Neural cell (in vitro differentiated cells): ENCODE data around the gene ASB6. TPM values are rescaled to one million over a fixed set of nuclear protein-coding genes. Genes with fewer than 3 reads are reported as not detected.

Experiments
- H2AFZ ChIP-seq: fragments of 200-600, 300-800 bp; sonication (generic), shearing (Covaris generic); 2 replicates; pipeline ENCODE4 v1.6.0; 2014; ENCODE audit warnings: low read depth, mild to moderate bottlenecking, antibody characterized with exemption, low read length, moderate library complexity
- H3F3A ChIP-seq: fragments of 200-600 bp; shearing (Covaris generic); 2 replicates; pipeline ENCODE4 v1.6.1; 2016; ENCODE audit warnings: mild to moderate bottlenecking, moderate library complexity, mixed read lengths, antibody characterized with exemption, low read length; ENCODE audit not compliant: insufficient read depth, poor library complexity, severe bottlenecking
- H3K27ac ChIP-seq: fragments of 200-600, 300-800 bp; sonication (generic), shearing (Covaris generic); 2 replicates; pipeline ENCODE4 v1.5.1; 2014; ENCODE audit warnings: mild to moderate bottlenecking, low read length, moderate library complexity
- H3K27me3 ChIP-seq: fragments of 300-800, 200-600 bp; sonication (generic), shearing (Covaris generic); 2 replicates; pipeline ENCODE4 v1.6.0; 2014; ENCODE audit warnings: mild to moderate bottlenecking, low read depth, low read length, moderate library complexity; ENCODE audit not compliant: insufficient read depth
- H3K36me3 ChIP-seq: fragments of 300-800, 200-600 bp; sonication (generic), shearing (Covaris generic); 2 replicates; pipeline ENCODE4 v1.5.1; 2014; ENCODE audit warnings: mild to moderate bottlenecking, antibody characterized with exemption, low read length, moderate library complexity; ENCODE audit not compliant: insufficient read depth
- H3K4me2 ChIP-seq: fragments of 300-800, 200-600 bp; sonication (generic), shearing (Covaris generic); 2 replicates; pipeline ENCODE4 v1.6.0; 2014; ENCODE audit warnings: mild to moderate bottlenecking, low read length
- H3K4me3 ChIP-seq: fragments of 300-800, 200-600 bp; sonication (generic), shearing (Covaris generic); 2 replicates; pipeline ENCODE4 v1.5.1; 2014; ENCODE audit warnings: mild to moderate bottlenecking, low read length, moderate library complexity
- H3K79me2 ChIP-seq: fragments of 200-600 bp; shearing (Covaris generic); replicated peaks from 2 replicates; pipeline ENCODE4 v1.6.0; 2014; ENCODE audit warnings: mild to moderate bottlenecking, low read length, moderate library complexity; ENCODE audit not compliant: insufficient read depth
- H3K9ac ChIP-seq: fragments of 300-800, 200-600 bp; sonication (generic), shearing (Covaris generic); 2 replicates; pipeline ENCODE4 v1.6.1; 2016; ENCODE audit warnings: mild to moderate bottlenecking, low read length, mixed read lengths
- H3K9me2 ChIP-seq: fragments of 200-600 bp; shearing (Covaris generic); 2 replicates; pipeline ENCODE4 v1.6.1; 2016; ENCODE audit warnings: mild to moderate bottlenecking, low read length, mixed read lengths; ENCODE audit not compliant: insufficient read depth
- H3K9me3 ChIP-seq: fragments of 200-600, 300-800 bp; sonication (generic), shearing (Covaris generic); 2 replicates; pipeline ENCODE4 v1.6.1; 2016; ENCODE audit warnings: mild to moderate bottlenecking, mixed run types, low read length, moderate library complexity, mixed read lengths
- H4K20me1 ChIP-seq: fragments of 200-600 bp; shearing (Covaris generic); 2 replicates; pipeline ENCODE4 v1.6.1; 2016; ENCODE audit warnings: mild to moderate bottlenecking, mixed run types; ENCODE audit not compliant: insufficient read depth
- EP300 ChIP-seq: fragments of 450-650 bp; conservative IDR thresholded peaks from 2 replicates; pipeline ENCODE4 v1.6.1; 2014; ENCODE audit warnings: antibody characterized with exemption, mild to moderate bottlenecking, moderate library complexity; ENCODE audit not compliant: poor library complexity, severe bottlenecking
- EZH2 ChIP-seq: fragments of 200-600, 300-800 bp; shearing (Covaris generic), sonication (generic); IDR thresholded peaks from 2 replicates; pipeline ENCODE4 v1.6.1; 2014; ENCODE audit warnings: antibody characterized with exemption, low read length, borderline replicate concordance, mild to moderate bottlenecking; ENCODE audit not compliant: insufficient read depth, poor library complexity, severe bottlenecking
- MXI1 ChIP-seq: fragments of 450-650 bp; conservative IDR thresholded peaks from 2 replicates; pipeline ENCODE4 v1.6.1; 2014; ENCODE audit warnings: antibody characterized with exemption, mild to moderate bottlenecking; ENCODE audit not compliant: poor library complexity, severe bottlenecking
- POLR2AphosphoS5 ChIP-seq: IDR thresholded peaks from 2 replicates; pipeline ENCODE4 v1.6.1; 2012
- RAD21 ChIP-seq: fragments of 450-650 bp; conservative IDR thresholded peaks from 2 replicates; pipeline ENCODE4 v1.6.1; 2014; ENCODE audit warnings: antibody characterized with exemption, mild to moderate bottlenecking, moderate library complexity
- SMC3 ChIP-seq: fragments of 450-650 bp; conservative IDR thresholded peaks from 2 replicates; pipeline ENCODE4 v1.6.1; 2014; ENCODE audit warnings: antibody characterized with exemption, mild to moderate bottlenecking, moderate library complexity; ENCODE audit not compliant: poor library complexity
- TAF1 ChIP-seq: IDR thresholded peaks from 2 replicates; pipeline ENCODE4 v1.6.1; 2012; ENCODE audit warnings: low read depth
- polyA plus RNA-seq: library from polyadenylated mRNA; depleted of rRNA; stranded (reverse); fragments of >200 nt; gene quantifications from 2 replicates; pipeline ENCODE4 v1.2.3, GENCODE V29; 2014
- TF ChIP-seq, protein P1 (sequence below): fragments of 450-650 bp; IDR thresholded peaks from 2 replicates; pipeline ENCODE4 v1.5.1; 2014; ENCODE audit warnings: antibody characterized with exemption, mild to moderate bottlenecking, moderate library complexity; ENCODE audit not compliant: poor library complexity, severe bottlenecking
- TF ChIP-seq, protein P2 (sequence below): IDR thresholded peaks from 2 replicates; pipeline ENCODE4 v1.6.1; 2012; ENCODE audit warnings: borderline replicate concordance

ASB6 gene
- polyA plus RNA-seq, 1 donor from 2014 or later = 18.4 TPM

DNA sequence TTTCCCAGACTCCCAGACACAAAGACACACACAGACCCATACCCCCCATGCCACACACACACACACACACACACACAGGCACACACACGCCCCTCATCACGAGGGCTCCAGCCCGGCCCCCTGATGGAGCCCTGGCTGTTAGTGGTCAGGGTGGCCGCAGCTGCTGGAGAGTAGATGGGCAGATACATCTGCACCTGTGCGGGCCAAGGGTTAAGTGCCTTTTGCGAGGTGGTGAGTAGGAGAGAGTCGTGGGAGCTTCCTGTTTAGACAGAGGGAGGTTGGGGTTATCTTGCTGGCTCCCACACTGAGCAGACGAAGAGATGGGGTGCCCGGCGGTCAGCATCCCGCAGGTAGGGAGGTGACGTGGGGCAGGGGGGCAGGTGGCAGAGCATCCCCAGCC, 31.7 kb upstream of the ASB6 start:
- no peaks in the 10 kb centered on the region for H3K9me2 ChIP-seq
- no peaks in the 10 kb centered on the region for H4K20me1 ChIP-seq
- H2AFZ ChIP-seq = no peak overlapping the region
- no peaks in the 10 kb centered on the region for H3K27me3 ChIP-seq
- no peak overlapping the region for H3K27ac ChIP-seq
- H3K4me3 ChIP-seq = no peak overlapping the region
- TF ChIP-seq TAF1 (no peak), EZH2 (no peak), POLR2AphosphoS5 (no peak), RAD21 (no peak), EP300 (no peak), MXI1 (no peak), SMC3 (no peak)
- TF ChIP-seq, protein P1, sequence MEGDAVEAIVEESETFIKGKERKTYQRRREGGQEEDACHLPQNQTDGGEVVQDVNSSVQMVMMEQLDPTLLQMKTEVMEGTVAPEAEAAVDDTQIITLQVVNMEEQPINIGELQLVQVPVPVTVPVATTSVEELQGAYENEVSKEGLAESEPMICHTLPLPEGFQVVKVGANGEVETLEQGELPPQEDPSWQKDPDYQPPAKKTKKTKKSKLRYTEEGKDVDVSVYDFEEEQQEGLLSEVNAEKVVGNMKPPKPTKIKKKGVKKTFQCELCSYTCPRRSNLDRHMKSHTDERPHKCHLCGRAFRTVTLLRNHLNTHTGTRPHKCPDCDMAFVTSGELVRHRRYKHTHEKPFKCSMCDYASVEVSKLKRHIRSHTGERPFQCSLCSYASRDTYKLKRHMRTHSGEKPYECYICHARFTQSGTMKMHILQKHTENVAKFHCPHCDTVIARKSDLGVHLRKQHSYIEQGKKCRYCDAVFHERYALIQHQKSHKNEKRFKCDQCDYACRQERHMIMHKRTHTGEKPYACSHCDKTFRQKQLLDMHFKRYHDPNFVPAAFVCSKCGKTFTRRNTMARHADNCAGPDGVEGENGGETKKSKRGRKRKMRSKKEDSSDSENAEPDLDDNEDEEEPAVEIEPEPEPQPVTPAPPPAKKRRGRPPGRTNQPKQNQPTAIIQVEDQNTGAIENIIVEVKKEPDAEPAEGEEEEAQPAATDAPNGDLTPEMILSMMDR = no peak
- TF ChIP-seq, protein P2, sequence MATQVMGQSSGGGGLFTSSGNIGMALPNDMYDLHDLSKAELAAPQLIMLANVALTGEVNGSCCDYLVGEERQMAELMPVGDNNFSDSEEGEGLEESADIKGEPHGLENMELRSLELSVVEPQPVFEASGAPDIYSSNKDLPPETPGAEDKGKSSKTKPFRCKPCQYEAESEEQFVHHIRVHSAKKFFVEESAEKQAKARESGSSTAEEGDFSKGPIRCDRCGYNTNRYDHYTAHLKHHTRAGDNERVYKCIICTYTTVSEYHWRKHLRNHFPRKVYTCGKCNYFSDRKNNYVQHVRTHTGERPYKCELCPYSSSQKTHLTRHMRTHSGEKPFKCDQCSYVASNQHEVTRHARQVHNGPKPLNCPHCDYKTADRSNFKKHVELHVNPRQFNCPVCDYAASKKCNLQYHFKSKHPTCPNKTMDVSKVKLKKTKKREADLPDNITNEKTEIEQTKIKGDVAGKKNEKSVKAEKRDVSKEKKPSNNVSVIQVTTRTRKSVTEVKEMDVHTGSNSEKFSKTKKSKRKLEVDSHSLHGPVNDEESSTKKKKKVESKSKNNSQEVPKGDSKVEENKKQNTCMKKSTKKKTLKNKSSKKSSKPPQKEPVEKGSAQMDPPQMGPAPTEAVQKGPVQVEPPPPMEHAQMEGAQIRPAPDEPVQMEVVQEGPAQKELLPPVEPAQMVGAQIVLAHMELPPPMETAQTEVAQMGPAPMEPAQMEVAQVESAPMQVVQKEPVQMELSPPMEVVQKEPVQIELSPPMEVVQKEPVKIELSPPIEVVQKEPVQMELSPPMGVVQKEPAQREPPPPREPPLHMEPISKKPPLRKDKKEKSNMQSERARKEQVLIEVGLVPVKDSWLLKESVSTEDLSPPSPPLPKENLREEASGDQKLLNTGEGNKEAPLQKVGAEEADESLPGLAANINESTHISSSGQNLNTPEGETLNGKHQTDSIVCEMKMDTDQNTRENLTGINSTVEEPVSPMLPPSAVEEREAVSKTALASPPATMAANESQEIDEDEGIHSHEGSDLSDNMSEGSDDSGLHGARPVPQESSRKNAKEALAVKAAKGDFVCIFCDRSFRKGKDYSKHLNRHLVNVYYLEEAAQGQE = no peak
- no peaks in the 10 kb centered on the region for H3K36me3 ChIP-seq
- H3K79me2 ChIP-seq = no peaks in the 10 kb centered on the region
- no peaks in the 10 kb centered on the region for H3F3A ChIP-seq
- H3K9me3 ChIP-seq = no peaks in the 10 kb centered on the region
- H3K9ac ChIP-seq = no peak overlapping the region
- H3K4me2 ChIP-seq = no peak overlapping the region

DNA sequence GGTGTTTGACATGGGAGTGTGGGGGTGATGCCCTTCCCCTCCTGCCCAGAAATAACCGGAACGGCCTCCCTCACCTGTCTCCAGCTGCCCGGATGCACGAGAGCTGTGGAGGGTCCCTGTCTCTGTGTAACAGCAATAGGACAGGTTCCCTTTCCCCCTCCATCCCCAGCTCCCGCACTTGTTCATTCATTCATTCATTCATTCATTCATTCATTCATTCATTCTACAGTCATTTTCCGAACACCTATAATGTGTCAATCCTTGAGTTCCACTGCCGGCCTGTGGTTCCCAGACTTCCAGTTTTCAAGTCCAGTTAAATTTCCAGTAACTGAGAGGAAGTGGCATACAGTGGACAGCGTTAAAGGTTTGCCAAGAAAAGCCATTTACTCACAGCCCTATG, 30.8 kb upstream of the ASB6 start:
- Histone ChIP-seq H3K9me2 (no peaks in the 10 kb centered on the region), H3K79me2 (no peaks in the 10 kb centered on the region), H3K4me3 (no peak overlapping the region), H3K9ac (no peak overlapping the region), H2AFZ (no peak overlapping the region), H3K4me2 (no peak overlapping the region), H3F3A (no peaks in the 10 kb centered on the region), H3K36me3 (no peaks in the 10 kb centered on the region), H3K27me3 (peaks cover 1% of the 10 kb centered on the region), H3K27ac (no peak overlapping the region), H3K9me3 (no peaks in the 10 kb centered on the region), H4K20me1 (no peaks in the 10 kb centered on the region)
- no peak for TF ChIP-seq SMC3
- no peak for TF ChIP-seq RAD21
- TF ChIP-seq, protein P1 = no peak
- no peak for TF ChIP-seq MXI1
- TF ChIP-seq, protein P2 = no peak
- no peak for TF ChIP-seq EZH2
- TF ChIP-seq POLR2AphosphoS5 = no peak
- TF ChIP-seq TAF1 = no peak
- TF ChIP-seq EP300 = no peak
